Epithelial cell of esophagus (primary cell): ENCODE results near the gene DMPK.

Source experiments
- DNase-seq: peaks from one replicate; pipeline ENCODE4 v3.0.0; 2010; ENCODE audit warnings: low read depth
- H3K4me3 ChIP-seq: 2 replicates; pipeline ENCODE4 v1.5.1; 2011; ENCODE audit warnings: mild to moderate bottlenecking, low read length, control low read depth
- CTCF ChIP-seq: IDR thresholded peaks from 2 replicates; pipeline ENCODE4 v1.5.1; 2011; ENCODE audit warnings: low read depth, mild to moderate bottlenecking, low read length, control low read depth, inconsistent platforms; ENCODE audit not compliant: insufficient read depth; ENCODE audit errors: missing control alignments

The DMPK gene

GRCh38 chr19:45782162-45782691 is at the start of gene DMPK:
Gene DMPK (minus strand): TSS chr19:45782490. CDS start chr19:45782352, 138 bp downstream.
- peak; percentile 48 for DNase-seq
- TF ChIP-seq CTCF: no peak
- no peak within 1 kb of the TSS for H3K4me3 ChIP-seq

- no peak for TF ChIP-seq CTCF
- DNase-seq: no peak
- no peak overlapping the region for H3K4me3 ChIP-seq
These were observed 46.7 kb upstream of the DMPK start for GRCh38 chr19:45828945-45829344.

- TF ChIP-seq CTCF: no peak
- no peak for DNase-seq
- no peak overlapping the region for H3K4me3 ChIP-seq
These were observed 46.2 kb upstream of the DMPK start for GRCh38 chr19:45828523-45828922.

GRCh38 chr19:45827459-45828093 is 45.3 kb upstream of the DMPK start:
- no peak for DNase-seq
- no peak for TF ChIP-seq CTCF
- H3K4me3 ChIP-seq: no peak overlapping the region

- no peak overlapping the region for H3K4me3 ChIP-seq
- TF ChIP-seq CTCF: no peak
- DNase-seq: no peak
These were observed 44.6 kb upstream of the DMPK start for GRCh38 chr19:45826934-45827333.

- TF ChIP-seq CTCF: no peak
- no peak for DNase-seq
- no peak overlapping the region for H3K4me3 ChIP-seq
These were observed 43.9 kb upstream of the DMPK start for GRCh38 chr19:45825917-45826893.

- no peak for DNase-seq
- no peak overlapping the region for H3K4me3 ChIP-seq
- no peak for TF ChIP-seq CTCF
These were observed 42.9 kb upstream of the DMPK start for GRCh38 chr19:45825263-45825605.
